Vagina (tissue), 2 donors: Measurements from ENCODE around the gene RHOJ.

Experiments
- CTCF ChIP-seq, 3 experiments: fragments of 450-650 bp in 2 of 3; fragments of 200-600 bp in 1 of 3; sonication (generic) in 1 of 3; IDR thresholded peaks; one replicate each; pipeline ENCODE4 v1.5.1; 2017 to 2019; ENCODE audit warnings: antibody characterized with exemption in 3 of 3, mild to moderate bottlenecking in 2 of 3, moderate library complexity in 2 of 3
- POLR2A ChIP-seq, 2 donors: fragments of 450-650 bp; IDR thresholded peaks; one replicate each; pipeline ENCODE4 v1.6.1; 2017; ENCODE audit warnings: antibody characterized with exemption in 2 of 2, mild to moderate bottlenecking in 2 of 2, moderate library complexity in 2 of 2
- POLR2AphosphoS5 ChIP-seq, 2 donors: sonication (generic); formaldehyde crosslinking; IDR thresholded peaks; one replicate each; pipeline ENCODE4 v1.9.0; 2017; ENCODE audit warnings: antibody characterized with exemption in 2 of 2, mild to moderate bottlenecking in 2 of 2, low read depth in 1 of 2; ENCODE audit not compliant: insufficient read depth in 1 of 2

- TF ChIP-seq CTCF (IDR thresholded peaks at IDR 0.05): no peak
- no peak for TF ChIP-seq POLR2AphosphoS5 (IDR thresholded peaks at IDR 0.05; ENCODE audit: insufficient read depth in 1 of 2, low read depth in 1 of 2)
- TF ChIP-seq POLR2A (IDR thresholded peaks at IDR 0.05): no peak
These were observed 96.6 kb downstream of the RHOJ start for GRCh38 chr14:63300854-63301253.
